ENCODE data around the gene DIO1. TPM values are rescaled to one million over a fixed set of nuclear protein-coding genes. Genes with fewer than 3 reads are reported as not detected.
A peak's percentile ranks its signal among the peaks of the same experiment; 100 is the strongest.

The DIO1 gene
- total and polyA plus RNA-seq, 9 of the 15 experiments (the other 6 are each of a cell fraction or from before 2014, with no cell fraction given), result not detected

DNA sequence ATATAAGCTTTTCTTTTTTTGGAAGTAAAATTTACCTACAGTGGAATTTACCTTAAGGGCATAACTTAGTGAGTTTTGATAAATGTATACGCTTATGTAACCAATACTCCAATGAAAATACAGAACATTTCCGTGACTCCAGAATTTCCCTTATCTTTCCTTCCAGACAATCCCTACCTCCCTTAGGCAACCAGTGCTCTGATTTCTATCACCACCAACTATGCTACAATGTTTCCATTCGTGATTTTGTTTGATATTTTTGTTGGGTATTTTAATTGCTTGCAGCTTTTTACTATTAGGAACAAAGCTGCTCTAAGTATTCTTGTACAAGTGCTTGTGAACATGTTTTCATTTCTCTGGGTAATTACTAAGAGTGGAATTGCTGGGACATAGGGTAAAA is 36.9 kb downstream of the DIO1 start:
- Histone ChIP-seq H3K9me1 (ENCODE audit: control insufficient read depth, insufficient read depth, low read length) (no peaks in the 10 kb centered on the region), H3K4me2 (ENCODE audit: insufficient read depth, low read length) (no peak overlapping the region), H4K20me1 (replicated peaks; ENCODE audit: control insufficient read depth, insufficient read depth, low read length) (no peaks in the 10 kb centered on the region), H3K36me3 (ENCODE audit: control insufficient read depth, insufficient read depth, low read length) (peaks cover 59% of the 10 kb centered on the region), H3K79me2 (ENCODE audit: control insufficient read depth, insufficient read depth, low read length) (peaks cover 3% of the 10 kb centered on the region; the same call in 1 of the 3 replicates), H3K27ac (ENCODE audit: extremely low read depth, low read depth, low read length) (no peak overlapping the region), H3K4me3 (no peak overlapping the region), H3K9ac (ENCODE audit: insufficient read depth in 1 of 2, low read depth in 2 of 2, low read length in 2 of 2) (no peak overlapping the region), H2AFZ (ENCODE audit: low read depth, low read length) (no peak overlapping the region), H3K4me1 (replicated peaks in 1 of 2; ENCODE audit: control insufficient read depth in 2 of 2, insufficient read depth in 2 of 2, low read length in 2 of 2) (no peaks in the 10 kb centered on the region; a peak in 1 of 5 replicates), H3K27me3 (ENCODE audit: control insufficient read depth in 2 of 2, insufficient read depth in 2 of 2, low read length in 2 of 2) (no peaks in the 10 kb centered on the region), H3K9me3 (replicated peaks; ENCODE audit: control insufficient read depth, insufficient read depth, low read depth, low read length) (peaks cover 12% of the 10 kb centered on the region)
- peak in 1 of 2 experiments; percentile 59; a peak in 2 of 4 replicates for TF ChIP-seq KDM1A (IDR thresholded peaks at IDR 0.05)
- TF ChIP-seq, protein P1, sequence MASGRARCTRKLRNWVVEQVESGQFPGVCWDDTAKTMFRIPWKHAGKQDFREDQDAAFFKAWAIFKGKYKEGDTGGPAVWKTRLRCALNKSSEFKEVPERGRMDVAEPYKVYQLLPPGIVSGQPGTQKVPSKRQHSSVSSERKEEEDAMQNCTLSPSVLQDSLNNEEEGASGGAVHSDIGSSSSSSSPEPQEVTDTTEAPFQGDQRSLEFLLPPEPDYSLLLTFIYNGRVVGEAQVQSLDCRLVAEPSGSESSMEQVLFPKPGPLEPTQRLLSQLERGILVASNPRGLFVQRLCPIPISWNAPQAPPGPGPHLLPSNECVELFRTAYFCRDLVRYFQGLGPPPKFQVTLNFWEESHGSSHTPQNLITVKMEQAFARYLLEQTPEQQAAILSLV (tag; IDR thresholded peaks at IDR 0.05), result no peak
- 0 out of 2 replicates have a peak, but pooled peaks have one; percentile 15 for TF ChIP-seq CBFA2T2 (conservative IDR thresholded peaks at IDR 0.05)
- peak; percentile 39 for TF ChIP-seq CBFA2T3 (IDR thresholded peaks at IDR 0.05)
- no peak for TF ChIP-seq ARID4B (CRISPR knock-in tag; IDR thresholded peaks at IDR 0.05)
- no peak for TF ChIP-seq KLF13 (tag; IDR thresholded peaks at IDR 0.05; ENCODE audit: borderline replicate concordance, low read depth)
- TF ChIP-seq CCNT2 (IDR thresholded peaks at IDR 0.05; ENCODE audit: borderline replicate concordance, extremely low read depth, insufficient read length, low read depth, low read length), result no peak
- TF ChIP-seq ZNF263 (CRISPR knock-in tag; IDR thresholded peaks at IDR 0.05; ENCODE audit: borderline replicate concordance), result no peak
- TF ChIP-seq HNRNPUL1 (IDR thresholded peaks at IDR 0.05; ENCODE audit: low read length), result no peak
- TF ChIP-seq SRF (CRISPR knock-in tag; IDR thresholded peaks at IDR 0.05), result no peak
- TF ChIP-seq NR4A1 (CRISPR knock-in tag; IDR thresholded peaks at IDR 0.05), result no peak
- TF ChIP-seq NR4A1 (tag; IDR thresholded peaks at IDR 0.05), result no peak
- DNase-seq (ENCODE audit: extremely low read depth in 1 of 4, low spot score in 3 of 4) (no peak), FAIRE-seq (no peak), ATAC-seq (no peak)
- CTCF ChIA-PET (ENCODE audit: low intra/inter-chr PET ratio), result no interaction called here
- in situ Hi-C loops (cut with MboI), result no loop called here
- WGBS (ENCODE audit: insufficient coverage, low coverage, missing lambda C conversion rate), result 36% methylated on average over 3 of the region's 3 CpGs
- BruUV-seq (replicated peaks), result no TSS peak
- POLR2A ChIA-PET, result interaction anchor here (0.7 kb wide), 1 partner anchor 14 kb away, joined by 3 read pairs; no protein-coding TSS in a partner anchor
- intact Hi-C loops (cut with micrococcal nuclease), result no loop called here
